Activated T-cell treated with anti-CD3 and anti-CD28 coated beads, Interleukin-2, amount 50 U/mL, for 1 hour (primary cell): ENCODE measurements around the gene JRKL.
"Not testable (repeated sequence)": the region's sequence is repeated elsewhere in the genome, so short reads cannot be mapped to it uniquely, and the experiment has no call there.

Source experiments
- DNase-seq: peaks from one replicate; pipeline ENCODE4 v3.0.0-alpha.2; 2020

Gene JRKL

DNA sequence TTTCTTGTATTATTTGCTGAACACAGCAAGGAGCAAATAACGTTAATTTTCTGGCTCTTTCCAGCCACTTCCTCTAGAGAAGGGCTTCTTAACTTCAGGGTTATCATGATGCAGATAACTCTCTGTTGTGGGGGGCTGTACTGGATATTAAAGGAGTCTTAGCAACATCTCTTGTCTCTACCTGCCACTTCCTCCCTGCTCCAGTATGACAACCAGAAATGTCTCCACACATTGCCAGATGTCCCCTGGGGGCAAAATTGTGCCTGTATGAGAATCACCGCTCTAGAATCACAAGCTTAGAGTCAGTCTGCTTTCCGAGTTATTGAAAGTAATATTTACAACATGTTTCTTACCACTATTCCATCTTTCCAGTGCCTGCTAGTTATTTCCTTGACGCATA lies 6.8 kb downstream of the JRKL start:
- no peak for DNase-seq

GRCh38 chr11:96397863-96398262 lies 8.1 kb downstream of the JRKL start:
- no peak for DNase-seq

DNA sequence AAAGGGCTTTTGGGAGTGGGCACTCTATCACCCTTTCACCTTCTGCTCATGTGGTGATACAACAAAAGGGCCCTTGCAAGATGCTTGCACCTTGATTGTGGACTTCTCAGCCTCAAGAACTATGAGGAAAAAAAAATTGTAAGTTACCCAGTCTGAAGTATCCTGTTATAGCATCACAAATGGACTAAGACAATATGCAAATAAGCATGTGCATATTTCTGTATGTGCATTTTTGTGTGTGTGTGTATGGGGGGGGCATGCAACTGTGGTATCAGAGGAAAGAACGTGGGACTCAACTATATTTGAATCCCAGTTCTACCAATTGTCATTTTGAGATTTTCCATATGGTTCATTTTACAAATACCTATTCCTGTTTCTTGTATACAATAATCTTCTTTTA lies 10.9 kb downstream of the JRKL start:
- no peak for DNase-seq

GRCh38 chr11:96411412-96411811 lies 21.6 kb downstream of the JRKL start:
- not testable (repeated sequence) for DNase-seq

GRCh38 chr11:96412761-96413381 lies 23.1 kb downstream of the JRKL start:
- DNase-seq, result no peak

DNA sequence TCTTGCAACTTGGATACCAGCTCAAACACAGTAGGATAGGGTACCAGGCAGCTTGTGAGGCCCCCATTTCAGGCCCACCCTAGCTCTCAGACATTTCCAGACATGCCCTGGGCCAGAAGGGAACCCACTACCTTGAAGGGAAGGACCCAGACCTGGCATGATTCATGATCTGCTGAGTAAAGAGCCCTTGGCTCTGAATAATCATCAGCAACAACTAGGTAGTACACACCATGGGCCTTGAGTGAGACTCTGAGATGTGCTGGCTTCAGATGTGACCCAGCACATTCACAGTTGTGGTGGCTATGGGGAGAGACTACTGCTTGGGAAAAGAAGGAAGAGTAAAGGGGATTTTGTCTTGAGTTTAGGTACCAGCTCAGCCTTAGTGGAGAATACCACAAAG lies 23.6 kb downstream of the JRKL start:
- DNase-seq, result no peak

DNA sequence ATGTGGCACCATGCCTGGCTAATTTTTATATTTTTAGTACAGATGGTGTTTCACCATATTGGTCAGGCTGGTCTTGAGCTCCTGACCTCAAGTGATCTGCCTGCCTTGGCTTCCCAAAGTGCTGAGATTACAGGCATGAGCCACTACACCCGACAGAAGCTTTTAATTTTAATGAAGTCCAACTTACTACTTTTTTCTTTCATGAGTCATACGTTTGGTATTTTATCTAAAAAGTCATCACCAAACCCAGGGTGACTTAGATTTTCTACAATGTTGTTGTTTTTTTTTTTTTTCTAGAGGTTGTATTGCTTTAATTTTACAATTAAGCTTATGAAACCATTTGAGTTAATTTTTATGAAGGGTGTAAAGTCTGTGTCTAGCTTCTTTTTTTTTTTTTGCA lies 34.9 kb downstream of the JRKL start:
- DNase-seq, result no peak

DNA sequence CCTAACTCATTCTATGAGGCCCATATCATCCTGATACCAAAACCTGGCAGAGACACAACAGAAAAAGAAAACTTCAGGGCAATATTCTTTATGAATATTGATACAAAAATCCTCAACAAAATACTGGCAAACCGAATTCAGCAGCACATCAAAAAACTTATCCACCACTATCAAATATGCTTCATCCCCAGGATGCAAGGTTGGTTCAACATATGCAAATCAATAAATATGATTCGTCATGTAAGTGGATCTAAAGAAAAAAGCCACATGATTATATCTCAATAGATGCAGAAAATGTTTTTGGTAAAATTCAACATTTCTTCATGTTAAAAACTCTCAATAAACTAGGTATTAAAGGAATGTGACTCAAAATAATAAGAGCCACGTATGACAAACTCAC lies 40.9 kb downstream of the JRKL start:
- no peak for DNase-seq

- DNase-seq, result not testable (repeated sequence)
Observed at GRCh38 chr11:96432654-96433053, 42.8 kb downstream of the JRKL start.
